Activated CD4-positive, alpha-beta T cell treated with anti-CD3 and anti-CD28 coated beads for 48 hours (primary cell): ENCODE data around the gene TMED6.

Experiments
- DNase-seq: peaks from one replicate; pipeline ENCODE4 v3.0.0-alpha.2; 2020

Gene TMED6

GRCh38 chr16:69322343-69322742 lies 29.2 kb downstream of the TMED6 start:
- no peak for DNase-seq

- DNase-seq: no peak
Observed at GRCh38 chr16:69321080-69321479, 30.5 kb downstream of the TMED6 start.

GRCh38 chr16:69320740-69321073 lies 30.9 kb downstream of the TMED6 start:
- DNase-seq: no peak

- no peak for DNase-seq
Observed at GRCh38 chr16:69319826-69320739, 31.5 kb downstream of the TMED6 start.

- DNase-seq: no peak
Observed at GRCh38 chr16:69319381-69319780, 32.2 kb downstream of the TMED6 start.

GRCh38 chr16:69318911-69319289 lies 32.7 kb downstream of the TMED6 start:
- no peak for DNase-seq

- no peak for DNase-seq
Observed at GRCh38 chr16:69318177-69318910, 33.2 kb downstream of the TMED6 start.

- no peak for DNase-seq
Observed at GRCh38 chr16:69316595-69317034, 35.0 kb downstream of the TMED6 start.

- no peak for DNase-seq
Observed at GRCh38 chr16:69315486-69316311, 35.9 kb downstream of the TMED6 start.

- DNase-seq: no peak
Observed at GRCh38 chr16:69314534-69314933, 37.1 kb downstream of the TMED6 start.

GRCh38 chr16:69313469-69313868 lies 38.1 kb downstream of the TMED6 start:
- no peak for DNase-seq

GRCh38 chr16:69311533-69312387 lies 39.8 kb downstream of the TMED6 start:
- peak; percentile 56 for DNase-seq

- DNase-seq: peak; percentile 98
Observed at GRCh38 chr16:69310653-69311532, 40.7 kb downstream of the TMED6 start, which contains the start of gene VPS4A. VPS4A (plus strand) TSS chr16:69311350; CDS start chr16:69311512, 162 bp downstream.

- no peak for DNase-seq
Observed at GRCh38 chr16:69309316-69309715, 42.3 kb downstream of the TMED6 start.

- DNase-seq: no peak
Observed at GRCh38 chr16:69307856-69308255, 43.7 kb downstream of the TMED6 start.

- DNase-seq: no peak
Observed at GRCh38 chr16:69307091-69307490, 44.5 kb downstream of the TMED6 start.

GRCh38 chr16:69306031-69306430 lies 45.6 kb downstream of the TMED6 start:
- no peak for DNase-seq

GRCh38 chr16:69302301-69302700 lies 49.3 kb downstream of the TMED6 start:
- DNase-seq: no peak

- no peak for DNase-seq
Observed at GRCh38 chr16:69301861-69302260, 49.7 kb downstream of the TMED6 start.

GRCh38 chr16:69301187-69301586 lies 50.4 kb downstream of the TMED6 start:
- no peak for DNase-seq

- DNase-seq: no peak
Observed at GRCh38 chr16:69298261-69298660, 53.3 kb downstream of the TMED6 start.
